GM12878 (cell line): ENCODE data around the gene EHD1. TPM values are rescaled to one million over a fixed set of nuclear protein-coding genes. Genes with fewer than 3 reads are reported as not detected.

Experiments
- ATAC-seq: fragments of 200-7000 bp; cut with Tn5 transposase; 3 replicates; pipeline ENCODE4 v1.9.1; 2020; ENCODE audit warnings: mild to moderate bottlenecking, moderate library complexity
- BruUV-seq: library from RNA; stranded (reverse); fragments of 400-500 nt; replicated peaks from 2 replicates; lab custom pipeline; 2021; lab: Mats Ljungman, UMichigan
- CTCF ChIA-PET: fragments of 300-600 bp; sonication (Branson Sonifier 250); formaldehyde crosslinking; extraction: SDS; loops from one replicate; lab custom pipeline; 2021; ENCODE audit warnings: inconsistent platforms; lab: Yijun Ruan, JAX
- POLR2A ChIA-PET: fragments of 350-600 bp; formaldehyde crosslinking; extraction: SDS; loops from one replicate; lab custom pipeline; 2021; ENCODE audit warnings: inconsistent platforms; lab: Charles Lee
- RAD21 ChIA-PET: fragments of 300-600 bp; sonication (Branson Sonifier 250); formaldehyde crosslinking; loops from one replicate; lab custom pipeline; 2023; ENCODE audit warnings: antibody characterized with exemption; ENCODE audit not compliant: unreplicated experiment; lab: Charles Lee
- SMC1A ChIA-PET: fragments of 300-600 bp; sonication (Branson Sonifier 250); formaldehyde crosslinking; loops from one replicate; lab custom pipeline; 2023; ENCODE audit not compliant: unreplicated experiment, uncharacterized antibody; lab: Charles Lee
- DNase-seq: peaks from one replicate; pipeline ENCODE4 v3.0.0-alpha.2; 2011; ENCODE audit warnings: low read depth, low spot score
- FAIRE-seq: peaks from 3 replicates; lab custom pipeline; 2011; peaks lifted over from hg19 to GRCh38; lab: Jason Lieb, UNC
- H2AFZ ChIP-seq: 2 replicates; pipeline ENCODE4 v1.6.0; 2011; ENCODE audit warnings: low read depth, low read length, control low read depth; ENCODE audit not compliant: control insufficient read depth
- H3K27ac ChIP-seq: 2 replicates; pipeline ENCODE4 v1.5.1; 2011; ENCODE audit warnings: control low read depth; ENCODE audit not compliant: control insufficient read depth, insufficient read depth
- H3K27me3 ChIP-seq, 2 experiments: replicated peaks in 1 of 2; 2 replicates each; pipeline versions ENCODE4 v1.6.0 to v1.6.1; 2011; ENCODE audit warnings: low read length in 1 of 2; ENCODE audit not compliant: control insufficient read depth in 2 of 2, insufficient read depth in 2 of 2
- H3K36me3 ChIP-seq, 2 experiments: 2 replicates each; pipeline ENCODE4 v1.5.1; 2011; ENCODE audit warnings: low read length in 1 of 2; ENCODE audit not compliant: control insufficient read depth in 2 of 2, insufficient read depth in 2 of 2
- H3K4me1 ChIP-seq: 2 replicates; pipeline ENCODE4 v1.6.1; 2011; ENCODE audit warnings: mild to moderate bottlenecking, low read length, moderate library complexity, mixed read lengths; ENCODE audit not compliant: control insufficient read depth, insufficient read depth
- H3K4me2 ChIP-seq: 2 replicates; pipeline ENCODE4 v1.6.0; 2011; ENCODE audit warnings: control low read depth; ENCODE audit not compliant: control insufficient read depth, insufficient read depth
- H3K4me3 ChIP-seq: fragments of 200-600 bp; sonication (generic); 2 replicates; pipeline ENCODE4 v1.5.1; 2016
- H3K79me2 ChIP-seq: 2 replicates; pipeline ENCODE4 v1.6.0; 2011; ENCODE audit warnings: low read length; ENCODE audit not compliant: control insufficient read depth, insufficient read depth
- H3K9ac ChIP-seq: 2 replicates; pipeline ENCODE4 v1.8.0; 2011; ENCODE audit warnings: low read length, control low read depth, mixed read lengths; ENCODE audit not compliant: control insufficient read depth, insufficient read depth
- H3K9me3 ChIP-seq: replicated peaks from 3 replicates; pipeline ENCODE4 v1.5.1; 2011; ENCODE audit warnings: mild to moderate bottlenecking, low read length; ENCODE audit not compliant: control insufficient read depth, insufficient read depth
- H4K20me1 ChIP-seq: 2 replicates; pipeline ENCODE4 v1.6.0; 2011; ENCODE audit not compliant: control insufficient read depth, insufficient read depth
- BCL11A ChIP-seq: IDR thresholded peaks from 2 replicates; pipeline ENCODE4 v1.6.1; 2011; ENCODE audit warnings: low read depth, low read length
- GATAD2B ChIP-seq: fragments of 450-650 bp; conservative IDR thresholded peaks from 2 replicates; pipeline ENCODE4 v1.6.1; 2017; ENCODE audit warnings: low read depth, mild to moderate bottlenecking, moderate library complexity
- MLLT1 ChIP-seq: fragments of 450-650 bp; IDR thresholded peaks from 2 replicates; pipeline ENCODE4 v1.6.1; 2016; ENCODE audit warnings: mild to moderate bottlenecking
- MXI1 ChIP-seq: fragments of 150-350 bp; IDR thresholded peaks from 2 replicates; pipeline ENCODE4 v1.6.1; 2011; ENCODE audit warnings: low read depth, mild to moderate bottlenecking, inconsistent platforms, low read length, improper control_type of control experiment
- SMAD5 ChIP-seq: IDR thresholded peaks from 2 replicates; pipeline ENCODE4 v1.6.1; 2016; ENCODE audit warnings: antibody characterized with exemption, low read depth
- SP1 ChIP-seq: IDR thresholded peaks from one replicate; pipeline ENCODE4 v1.6.1; 2011; ENCODE audit warnings: low read depth, low read length
- TCF12 ChIP-seq: IDR thresholded peaks from 2 replicates; pipeline ENCODE4 v1.6.1; 2011; ENCODE audit warnings: low read depth, mild to moderate bottlenecking, low read length
- ZBTB4 ChIP-seq: fragments of 450-650 bp; formaldehyde crosslinking; IDR thresholded peaks from 2 replicates; pipeline ENCODE4 v1.4.0; 2022; ENCODE audit warnings: mild to moderate bottlenecking, moderate library complexity
- ZNF384 ChIP-seq: IDR thresholded peaks from 2 replicates; pipeline ENCODE4 v1.6.1; 2012; ENCODE audit warnings: low read depth, mild to moderate bottlenecking, low read length, improper control_type of control experiment, borderline replicate concordance
- WGBS: methylation state at CpG from one replicate; pipeline ENCODE4 v1.1.6; 2016; ENCODE audit warnings: low lambda C conversion rate; ENCODE audit not compliant: insufficient replicate concordance, insufficient coverage; ENCODE audit errors: missing lambda C conversion rate; 5-methylcytosine and 5-hydroxymethylcytosine counted together
- in situ Hi-C: fragments of 300-500 bp; cut with MboI; formaldehyde crosslinking; loops from 9 replicates; pipeline ENCODE4 v1.14.3; 2018; ENCODE audit warnings: mixed read lengths
- intact Hi-C: fragments of 100-400 bp; cut with micrococcal nuclease; formaldehyde crosslinking; loops from one replicate; pipeline ENCODE4 v1.14.2; 2022; ENCODE audit not compliant: unreplicated experiment
- polyA plus RNA-seq, 11 experiments: library from polyadenylated mRNA; depleted of rRNA in 4 of 11; unstranded in 6 of 11; stranded (reverse) in 5 of 11; fragments of >200 nt; fragmentation: Nextera tagmentation in 4 of 11; fragmentation: Illumina TruSeq in 1 of 11; extraction: Ambion mirVana in 4 of 11; extraction: Trizol in 1 of 11; gene quantifications; 1 replicate in 1 of 11; 2 replicates in 10 of 11; pipeline versions ENCODE4 v1.2.1 to v1.2.3, GENCODE V29; 2011 to 2016; ENCODE audit warnings: inconsistent platforms in 2 of 11, missing spikeins in 2 of 11, low read depth in 1 of 11
- total RNA-seq, 4 experiments: library from RNA; depleted of rRNA in 3 of 4; stranded (reverse); fragments of >200 nt in 3 of 4; fragmentation: Illumina TruSeq in 1 of 4; extraction: Trizol in 1 of 4; gene quantifications; 2 replicates each; pipeline versions ENCODE4 v1.2.1 to v1.2.3, GENCODE V29; 2013 to 2021

The EHD1 gene
- total and polyA plus RNA-seq, 10 of the 15 experiments (the other 5 are each of a cell fraction or from before 2014, with no cell fraction given): 1.0 to 165 (median 66.5) TPM

GRCh38 chr11:64892838-64893193, 14.4 kb upstream of the EHD1 start:
- TF ChIP-seq ZNF384: no peak
- TF ChIP-seq MXI1: no peak
- no peak for TF ChIP-seq TCF12
- no peak for TF ChIP-seq ZBTB4 (CRISPR knock-in tag)
- no peak for TF ChIP-seq BCL11A
- no peak for TF ChIP-seq SP1
- no peak for TF ChIP-seq SMAD5
- no peak for TF ChIP-seq MLLT1
- TF ChIP-seq GATAD2B: no peak
- ChIA-PET CTCF (interaction anchor here (0.5 to 30.0 kb wide), 6 partner anchors 8 to 121 kb away, joined by 3 to 1208 read pairs (median 13); partner anchors contain the start of genes ARL2, CDC42BPG and EHD1), RAD21 (interaction anchor here (1.2 to 5.7 kb wide), 3 partner anchors 11 to 45 kb away, joined by 3 to 101 read pairs (median 3); no protein-coding TSS in a partner anchor), POLR2A (interaction anchor here (0.8 to 1.7 kb wide), 5 partner anchors 19 to 47 kb away, joined by 3 to 5 read pairs (median 3); no protein-coding TSS in a partner anchor), SMC1A (interaction anchor here (0.6 to 7.2 kb wide), 4 partner anchors 28 to 618 kb away, joined by 3 to 138 read pairs (median 8); no protein-coding TSS in a partner anchor)
- Histone ChIP-seq H3K27ac (no peak overlapping the region), H3K79me2 (no peaks in the 10 kb centered on the region), H3K4me1 (peaks cover 7% of the 10 kb centered on the region), H3K36me3 (no peaks in the 10 kb centered on the region), H3K4me2 (no peak overlapping the region), H3K4me3 (no peak overlapping the region), H3K27me3 (no peaks in the 10 kb centered on the region), H3K9me3 (no peaks in the 10 kb centered on the region), H4K20me1 (no peaks in the 10 kb centered on the region), H2AFZ (no peak overlapping the region), H3K9ac (no peak overlapping the region)
- 79% methylated on average over 10 of the region's 10 CpGs for WGBS
- FAIRE-seq (no peak), DNase-seq (no peak), ATAC-seq (no peak)
- BruUV-seq: no TSS peak
- in situ Hi-C loops (loop anchor here (5.0 kb wide), 1 partner anchor 46 kb away; no protein-coding TSS in a partner anchor), intact Hi-C loops (no loop called here)
